Right renal pelvis (tissue), 4 donors: Measurements from ENCODE around the gene MYH14. TPM values are rescaled to one million over a fixed set of nuclear protein-coding genes. Genes with fewer than 3 reads are reported as not detected.

Experiments used
- DNase-seq, 4 donors: peaks; one replicate each; pipeline ENCODE4 v3.0.0-alpha.2; 2013; ENCODE audit warnings: low read depth in 4 of 4, low spot score in 3 of 4, missing footprints in 1 of 4
- polyA plus RNA-seq, 4 donors: library from polyadenylated mRNA; unstranded; fragments of 120-200 nt; gene quantifications; one replicate each; pipeline ENCODE4 v1.2.1, GENCODE V29; 2013; ENCODE audit not compliant: insufficient read length in 4 of 4

MYH14 gene
- polyA plus RNA-seq, 4 donors = 20.2 to 31.6 (median 21.9) TPM

DNA sequence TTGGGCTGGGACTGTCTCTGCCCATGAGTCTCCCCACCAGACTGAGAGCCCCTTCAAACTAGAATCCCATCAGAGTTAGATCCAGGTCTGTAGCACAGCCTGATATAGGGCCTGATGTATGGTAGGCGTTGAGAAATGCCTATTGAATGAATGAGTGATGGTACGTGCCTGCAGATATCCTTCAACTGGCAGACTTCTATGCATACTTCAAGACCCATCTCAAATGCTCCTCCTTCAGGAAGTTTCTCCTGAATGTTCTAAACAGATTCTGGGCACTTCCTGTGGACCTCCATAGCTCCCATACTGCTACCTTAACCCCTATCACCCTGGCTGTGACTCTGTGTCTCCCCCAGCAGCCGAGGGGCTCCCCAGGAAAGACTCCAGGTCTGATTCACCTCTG is 77.6 kb downstream of the MYH14 start:
- no peak for DNase-seq

- DNase-seq = no peak
Observed at GRCh38 chr19:50281491-50281890, 78.1 kb downstream of the MYH14 start.

GRCh38 chr19:50285833-50286232 is 82.4 kb downstream of the MYH14 start:
- no peak for DNase-seq

- no peak for DNase-seq
Observed at GRCh38 chr19:50286443-50286842, 83.0 kb downstream of the MYH14 start.

DNA sequence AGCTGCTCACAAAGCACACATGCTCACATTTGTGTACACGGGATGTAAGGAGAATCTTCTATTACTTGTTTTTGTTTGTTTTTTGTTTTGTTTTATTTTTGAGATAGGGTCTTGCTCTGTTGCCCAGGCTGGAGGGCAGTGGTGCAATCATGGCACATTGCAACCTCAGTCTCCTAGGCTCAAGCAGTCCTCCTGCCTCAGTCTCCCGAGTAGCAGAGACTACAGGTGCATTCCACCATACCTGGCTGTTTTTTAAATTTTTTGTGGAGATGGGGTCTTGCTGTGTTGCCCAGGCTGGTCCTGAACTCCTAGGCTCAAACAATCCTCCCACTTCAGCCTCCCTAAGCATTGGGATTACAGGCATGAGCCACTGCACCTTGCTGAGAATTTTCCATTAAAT is 83.9 kb downstream of the MYH14 start:
- DNase-seq = no peak

- DNase-seq = no peak
Observed at GRCh38 chr19:50288954-50289353, 85.5 kb downstream of the MYH14 start.

GRCh38 chr19:50290011-50290410 is 86.6 kb downstream of the MYH14 start:
- DNase-seq = no peak

DNA sequence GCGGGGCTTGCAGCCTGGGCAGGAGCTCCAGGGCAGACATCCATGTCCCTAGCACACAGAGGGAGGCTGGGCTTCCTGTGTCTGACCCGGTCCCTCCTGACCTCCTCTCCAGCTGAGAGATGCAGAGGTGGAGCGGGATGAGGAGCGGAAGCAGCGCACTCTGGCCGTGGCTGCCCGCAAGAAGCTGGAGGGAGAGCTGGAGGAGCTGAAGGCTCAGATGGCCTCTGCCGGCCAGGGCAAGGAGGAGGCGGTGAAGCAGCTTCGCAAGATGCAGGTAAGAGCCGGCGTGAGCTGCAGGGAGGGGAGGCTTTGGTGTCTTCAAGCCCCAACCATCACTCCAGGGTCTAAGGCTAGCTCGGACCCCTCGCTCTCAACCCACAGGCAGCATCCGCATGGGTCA is 87.4 kb downstream of the MYH14 start:
- no peak for DNase-seq

DNA sequence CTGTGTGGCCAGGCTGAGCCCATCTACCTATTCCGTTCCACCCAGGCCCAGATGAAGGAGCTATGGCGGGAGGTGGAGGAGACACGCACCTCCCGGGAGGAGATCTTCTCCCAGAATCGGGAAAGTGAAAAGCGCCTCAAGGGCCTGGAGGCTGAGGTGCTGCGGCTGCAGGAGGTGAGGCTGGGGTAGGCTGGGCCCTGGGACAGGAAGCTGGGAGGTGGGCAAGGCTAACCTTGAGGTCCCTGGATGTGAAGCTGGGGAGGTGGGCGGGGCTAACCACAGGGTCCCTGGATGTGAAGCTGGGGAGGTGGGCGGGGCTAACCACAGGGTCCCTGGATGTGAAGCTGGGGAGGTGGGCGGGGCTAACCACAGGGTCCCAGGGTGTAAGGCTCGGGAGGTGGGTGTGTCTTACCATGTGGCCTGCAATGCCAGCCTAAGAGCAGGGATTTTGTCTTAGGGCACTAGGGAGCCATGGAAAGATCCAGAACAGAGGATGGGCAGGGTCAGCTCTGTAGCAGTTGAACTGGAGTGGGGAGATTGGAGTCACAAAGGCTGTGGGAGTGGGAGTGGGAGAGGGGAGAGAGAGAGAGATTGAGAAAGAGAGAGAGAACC is 88.9 kb downstream of the MYH14 start:
- no peak for DNase-seq

DNA sequence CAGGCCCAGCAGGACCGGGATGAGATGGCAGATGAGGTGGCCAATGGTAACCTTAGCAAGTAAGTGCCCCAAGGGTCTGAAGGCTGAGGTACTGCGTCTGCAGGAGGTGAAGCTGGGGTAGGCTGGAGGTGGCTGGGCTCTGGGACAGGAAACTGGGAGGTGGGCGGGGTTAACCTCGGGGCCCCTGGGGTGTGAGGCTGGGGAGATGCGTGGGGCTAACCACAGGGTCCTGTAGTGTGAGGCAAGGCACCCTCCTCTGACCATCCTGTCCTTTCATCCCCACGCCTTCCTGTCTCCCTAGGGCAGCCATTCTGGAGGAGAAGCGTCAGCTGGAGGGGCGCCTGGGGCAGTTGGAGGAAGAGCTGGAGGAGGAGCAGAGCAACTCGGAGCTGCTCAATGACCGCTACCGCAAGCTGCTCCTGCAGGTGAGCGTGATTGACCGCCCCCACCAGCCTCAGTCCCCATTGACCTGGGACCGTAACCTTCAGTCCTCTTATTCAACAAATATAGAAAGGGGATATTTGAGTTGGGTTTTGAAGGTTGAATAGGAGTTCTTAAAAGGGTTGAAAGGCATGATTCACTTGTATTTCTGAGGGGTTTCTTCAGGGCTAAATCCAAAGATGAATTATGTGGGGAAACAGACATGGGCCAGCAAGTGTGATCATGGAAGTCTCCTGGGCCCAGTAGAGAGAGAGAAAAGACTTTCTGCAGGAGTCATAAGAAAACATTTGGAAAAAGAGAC is 90.0 kb downstream of the MYH14 start:
- no peak for DNase-seq

DNA sequence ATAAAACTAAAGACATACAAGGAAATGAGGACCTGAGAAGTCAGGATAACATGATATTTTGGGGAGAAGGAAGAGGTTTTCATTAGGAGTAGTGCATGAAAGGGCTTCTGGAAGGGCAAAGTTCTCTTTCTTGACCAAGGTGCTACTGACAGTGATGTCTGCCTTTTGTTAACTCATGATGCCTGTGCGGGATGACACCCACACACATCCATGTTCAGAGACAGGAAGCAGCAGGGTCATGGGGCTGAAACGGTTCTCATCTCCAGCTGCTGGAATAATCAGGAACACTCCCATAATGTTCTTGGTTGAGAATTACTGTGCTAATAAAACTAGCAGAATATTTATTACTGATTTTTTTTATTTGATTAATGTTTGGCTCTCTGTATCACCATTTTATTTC is 96.6 kb downstream of the MYH14 start:
- no peak for DNase-seq

DNA sequence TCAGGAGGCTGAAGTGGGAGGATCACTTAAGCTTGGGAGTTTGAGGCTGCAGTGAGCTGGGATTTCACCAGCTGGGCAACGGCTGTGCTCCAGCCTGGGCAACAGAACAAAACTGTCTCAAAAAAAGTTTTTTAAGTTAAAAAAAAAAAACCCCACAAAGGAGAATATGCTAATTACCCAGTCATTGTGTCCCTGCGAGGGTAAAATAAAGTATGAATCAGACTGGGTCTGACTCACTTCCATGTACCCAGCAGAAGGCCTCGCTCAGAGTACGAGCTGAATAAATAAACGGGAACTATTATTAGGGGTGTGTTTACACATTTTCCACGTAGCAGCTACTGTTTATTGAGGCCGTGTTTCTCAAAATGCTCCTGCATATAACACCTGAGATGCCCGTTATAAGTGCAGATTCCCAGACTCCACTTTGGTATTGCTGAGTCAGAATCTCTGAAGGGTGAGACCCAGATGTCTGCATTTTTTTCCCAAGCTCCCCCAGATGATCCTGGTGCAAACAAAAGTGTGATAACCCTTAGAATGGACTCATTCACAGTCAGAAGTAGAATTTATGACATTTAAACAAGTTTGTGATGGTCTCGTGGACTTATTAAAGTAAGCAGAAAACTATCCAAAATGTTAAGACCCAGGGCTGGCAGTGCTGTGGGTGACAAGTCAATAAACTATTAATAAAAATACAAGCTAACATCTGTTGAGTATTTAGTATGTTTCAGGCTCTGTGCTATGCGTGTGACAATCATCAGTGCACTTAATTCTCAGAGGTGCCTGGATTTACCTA is 97.6 kb downstream of the MYH14 start:
- no peak for DNase-seq

DNA sequence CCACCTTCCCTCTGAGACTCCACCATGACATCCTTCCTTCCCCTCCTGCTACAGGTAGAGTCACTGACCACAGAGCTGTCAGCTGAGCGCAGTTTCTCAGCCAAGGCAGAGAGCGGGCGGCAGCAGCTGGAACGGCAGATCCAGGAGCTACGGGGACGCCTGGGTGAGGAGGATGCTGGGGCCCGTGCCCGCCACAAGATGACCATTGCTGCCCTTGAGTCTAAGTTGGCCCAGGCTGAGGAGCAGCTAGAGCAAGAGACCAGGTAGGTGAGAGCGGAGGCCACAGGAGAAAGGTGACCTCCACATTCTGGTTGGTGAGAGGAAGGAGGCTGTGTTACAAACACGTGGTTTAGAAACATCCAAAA is 98.2 kb downstream of the MYH14 start:
- no peak for DNase-seq

- no peak for DNase-seq
Observed at GRCh38 chr19:50303558-50303957, 100.1 kb downstream of the MYH14 start.

DNA sequence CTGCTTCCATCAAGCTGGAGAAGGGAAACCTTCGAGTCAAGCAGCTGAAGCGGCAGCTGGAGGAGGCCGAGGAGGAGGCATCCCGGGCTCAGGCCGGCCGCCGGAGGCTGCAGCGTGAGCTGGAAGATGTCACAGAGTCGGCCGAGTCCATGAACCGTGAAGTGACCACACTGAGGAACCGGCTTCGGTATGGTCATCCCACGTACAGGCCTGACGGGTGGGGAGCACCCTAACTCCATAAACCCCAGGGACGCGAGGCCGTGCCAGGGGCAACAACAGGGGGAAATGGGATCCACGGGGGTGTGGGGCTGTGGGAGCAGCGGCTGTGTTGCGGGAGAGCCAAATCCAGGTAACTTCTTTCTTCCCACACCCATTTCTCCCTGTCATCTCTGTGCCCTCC is 105.6 kb downstream of the MYH14 start:
- DNase-seq = no peak

DNA sequence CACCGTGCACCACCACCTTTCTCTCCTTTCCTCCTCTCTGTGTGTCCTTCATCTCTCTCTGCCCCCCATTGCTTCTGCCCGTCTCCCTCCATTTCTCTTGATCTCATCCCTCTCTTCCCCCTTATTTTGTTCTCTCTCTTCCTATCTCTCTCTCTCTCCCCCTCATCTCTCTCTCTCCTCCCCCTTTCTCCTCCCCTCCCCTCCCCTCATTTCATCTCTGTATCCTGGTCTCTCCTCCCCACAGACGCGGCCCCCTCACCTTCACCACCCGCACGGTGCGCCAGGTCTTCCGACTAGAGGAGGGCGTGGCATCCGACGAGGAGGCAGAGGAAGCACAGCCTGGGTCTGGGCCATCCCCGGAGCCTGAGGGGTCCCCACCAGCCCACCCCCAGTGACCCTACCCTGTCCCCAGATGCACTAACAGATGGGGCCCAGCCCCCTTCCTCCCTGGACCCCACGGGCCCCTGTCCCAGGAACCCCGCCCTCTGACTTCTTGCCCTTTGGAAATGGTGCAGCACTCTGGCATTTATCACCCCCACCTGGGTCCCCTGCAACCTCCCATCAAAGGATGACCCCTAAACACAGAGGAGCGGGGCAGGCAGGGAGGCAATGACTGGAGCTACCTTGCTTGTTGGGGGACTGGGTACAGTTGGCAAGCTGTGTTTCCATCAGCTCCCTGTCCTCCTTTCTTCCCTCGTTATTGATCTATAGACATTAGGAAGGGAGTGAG is 106.1 kb downstream of the MYH14 start:
- no peak for DNase-seq

DNA sequence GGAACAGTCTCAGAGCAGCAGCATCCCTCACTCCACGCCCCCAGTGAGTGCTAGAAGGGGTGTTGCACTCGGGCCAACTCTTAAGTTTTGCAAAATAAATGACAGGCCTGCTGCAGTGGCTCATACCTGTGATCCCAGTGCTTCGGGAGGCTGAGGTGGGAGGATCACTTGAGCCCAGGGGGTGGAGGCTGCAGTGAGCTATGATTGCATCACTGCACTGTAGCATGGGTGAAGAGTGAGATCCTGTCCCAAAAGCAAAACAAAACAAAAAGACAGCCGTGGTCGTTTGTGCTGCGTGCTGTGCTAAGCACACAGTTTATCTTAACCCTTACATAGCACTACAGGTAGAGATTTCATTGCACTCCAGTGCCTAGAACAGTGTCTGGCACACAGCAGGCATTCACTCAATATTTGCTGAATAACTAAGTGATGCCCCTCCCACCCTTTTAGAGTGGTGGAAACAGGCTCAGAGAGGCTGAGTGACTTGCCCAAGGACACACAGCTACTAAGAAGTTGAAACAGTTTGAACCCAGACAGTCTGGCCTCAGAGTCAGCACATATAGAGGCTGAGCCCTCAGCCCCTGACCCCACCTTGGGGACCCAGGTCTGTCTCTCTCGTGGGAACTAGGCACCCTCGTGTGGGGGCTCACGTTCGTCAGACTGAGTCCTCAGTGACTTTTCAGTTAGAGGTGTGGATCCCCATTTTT is 107.5 kb downstream of the MYH14 start:
- DNase-seq = no peak

DNA sequence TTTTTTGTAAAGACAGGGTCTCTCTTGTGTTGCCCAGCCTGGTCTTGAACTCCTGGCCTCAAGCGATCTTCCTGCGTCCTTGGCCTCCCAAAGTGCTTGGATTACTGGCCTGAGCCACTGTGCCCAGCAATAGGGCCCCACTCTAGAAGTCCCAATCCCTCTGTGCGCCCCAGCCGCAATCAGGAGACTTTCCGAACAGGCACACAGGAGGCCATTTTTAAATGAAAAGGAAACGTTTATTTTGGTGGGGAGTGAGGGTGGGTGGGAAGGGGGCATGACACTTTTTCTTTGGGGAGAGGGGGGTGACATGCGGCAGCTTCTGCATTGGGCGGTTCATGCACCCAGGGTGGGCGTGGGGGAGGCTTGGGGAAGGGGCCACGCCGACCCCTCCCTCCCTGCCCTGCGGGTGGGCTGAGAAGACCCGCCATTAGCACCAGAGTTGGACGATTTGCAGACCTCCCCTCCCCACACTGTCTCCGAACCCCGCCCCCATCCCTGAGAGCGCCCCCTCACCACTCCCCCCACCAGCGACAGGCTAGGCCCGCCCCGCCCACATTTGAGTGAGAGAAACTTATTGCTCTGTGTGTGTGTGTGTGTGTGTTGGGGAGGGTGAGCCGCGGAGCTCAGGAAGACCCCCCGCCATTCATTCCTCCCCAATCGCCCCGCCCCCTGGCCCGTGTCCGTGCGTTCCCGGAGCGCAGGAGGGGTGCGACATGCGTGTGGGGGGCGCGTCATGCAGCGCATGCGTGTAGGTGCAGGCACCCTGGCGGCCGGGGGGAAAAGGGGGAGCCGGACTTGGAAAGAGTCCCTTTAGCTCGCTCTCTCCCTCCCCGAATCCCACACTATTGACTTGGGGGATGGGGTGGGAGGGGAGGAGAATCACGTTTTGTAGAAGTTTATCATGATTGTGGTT is 108.6 kb downstream of the MYH14 start:
- DNase-seq = peak in 1 of 4 donors; percentile 33
